HG02943 (cell line): ENCODE measurements around the gene VPS29.

Source experiments
- ATAC-seq: cut with Tn5 transposase; IDR thresholded peaks from one replicate; pipeline ENCODE4 v1.9.1; 2021; ENCODE audit warnings: mild to moderate bottlenecking, low read depth, moderate library complexity; ENCODE audit not compliant: unreplicated experiment

VPS29 gene

DNA sequence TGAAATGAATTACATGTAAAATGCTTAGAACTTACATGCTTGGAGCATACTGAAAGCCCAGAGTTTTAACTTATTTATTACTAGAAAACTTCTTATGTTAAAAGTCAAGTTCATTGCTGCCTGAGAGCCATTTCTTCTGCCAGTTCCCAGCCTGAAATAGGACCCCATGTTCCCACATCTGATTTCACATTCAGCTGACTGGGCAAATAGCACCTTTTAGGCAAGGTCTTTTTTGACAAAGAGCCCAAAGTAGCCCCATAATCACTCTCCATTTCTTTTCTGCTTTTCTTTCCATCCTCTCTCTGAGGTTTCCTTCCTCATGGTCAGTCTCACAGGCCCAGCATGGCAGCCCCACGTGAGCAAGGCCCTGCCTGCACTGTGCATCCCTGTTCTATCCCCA lies 50.6 kb downstream of the VPS29 start:
- no peak for ATAC-seq

DNA sequence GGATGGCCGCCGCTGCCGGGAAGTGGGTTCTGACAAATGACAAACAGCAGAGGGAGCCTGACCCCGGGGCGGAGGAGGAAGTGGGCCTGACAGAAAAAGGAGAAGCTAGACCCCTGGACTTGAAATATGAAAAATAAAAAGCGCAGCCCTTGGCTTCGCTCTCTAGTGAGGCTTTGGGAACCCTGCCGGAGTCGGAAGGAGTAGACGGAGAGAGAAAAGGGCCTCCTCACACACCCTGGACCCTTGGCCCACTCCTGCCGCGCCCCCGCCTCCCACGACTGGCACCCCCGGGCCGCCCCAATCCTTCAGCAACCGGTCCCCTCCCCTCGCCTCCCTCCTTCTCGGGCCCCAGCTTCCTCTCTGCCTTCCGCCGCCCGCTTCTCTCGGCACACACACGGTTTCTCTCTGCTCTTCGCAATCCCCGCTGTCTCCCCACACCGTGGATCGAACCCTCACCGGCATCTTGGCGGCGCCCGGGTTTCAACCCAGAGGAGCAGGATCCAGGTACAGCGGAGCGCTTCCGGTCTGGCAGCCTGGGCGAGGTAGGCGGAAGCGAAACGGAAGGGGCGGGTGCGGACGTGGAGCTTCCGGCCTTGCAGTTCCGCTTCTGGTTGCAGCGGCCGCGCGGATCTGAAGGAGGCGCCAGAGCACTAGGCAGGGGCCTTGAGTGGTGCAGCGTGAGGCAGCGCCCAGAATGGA lies 52.0 kb downstream of the VPS29 start, which contains the start of gene ARPC3:
Gene ARPC3 (minus strand): TSS at position 539 of the 699 bp plus-strand sequence. CDS start 77 bp downstream, at position 462.
- ATAC-seq = peak; percentile 96

DNA sequence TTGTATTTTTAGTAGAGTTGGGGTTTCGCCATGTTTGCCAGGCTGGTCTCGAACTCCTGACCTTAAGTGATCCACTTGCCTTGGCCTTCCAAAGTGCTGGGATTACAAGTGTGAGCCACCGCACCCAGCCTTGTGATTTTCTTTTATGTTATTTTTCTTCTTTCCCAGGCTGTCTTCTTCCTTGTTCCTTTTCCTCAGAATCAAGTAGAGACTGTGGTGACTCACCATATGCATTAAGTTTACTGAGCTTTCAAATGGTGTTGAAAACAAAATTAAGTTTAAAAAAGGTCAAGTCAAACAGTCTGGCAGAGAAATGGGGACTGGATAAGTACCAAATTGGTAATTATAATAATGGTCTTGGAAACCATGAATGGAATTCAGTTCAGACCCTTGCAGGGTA lies 57.5 kb downstream of the VPS29 start:
- ATAC-seq = no peak
